ENCODE measurements around the gene MFF.

The MFF gene

DNA sequence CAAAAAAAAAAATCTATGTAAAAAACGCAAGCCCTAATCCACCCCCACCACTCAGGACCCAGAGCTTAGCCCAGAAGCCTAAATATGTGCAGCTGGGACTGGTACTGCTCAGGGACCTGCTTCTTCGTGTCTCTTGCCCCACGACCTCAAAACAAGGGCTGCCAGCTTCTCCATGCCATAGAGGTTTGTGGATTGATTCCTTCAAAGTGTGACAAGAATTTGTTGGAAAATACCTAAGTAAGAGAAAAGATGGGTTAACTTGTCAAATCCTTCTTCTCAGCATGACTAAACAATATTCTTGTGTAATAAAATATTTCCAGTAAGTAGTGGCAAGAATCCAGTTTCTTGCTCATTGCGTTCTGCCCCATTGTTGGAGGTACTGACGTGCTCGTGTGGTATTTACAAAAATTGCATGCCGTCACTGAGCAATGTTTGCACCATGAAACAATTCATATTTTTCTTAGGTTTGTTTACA, 63.5 kb downstream of the MFF start:
- TF ChIP-seq JUND (IDR thresholded peaks at IDR 0.05; ENCODE audit: low read depth), result no peak
- in situ Hi-C loops (cut with HindIII; ENCODE audit: low pct_unique_long_range_greater_than_20kb, low sequenced_read_pairs), result no loop called here
- DNase-seq (ENCODE audit: low read depth in 1 of 2, low spot score in 1 of 2), result no peak

DNA sequence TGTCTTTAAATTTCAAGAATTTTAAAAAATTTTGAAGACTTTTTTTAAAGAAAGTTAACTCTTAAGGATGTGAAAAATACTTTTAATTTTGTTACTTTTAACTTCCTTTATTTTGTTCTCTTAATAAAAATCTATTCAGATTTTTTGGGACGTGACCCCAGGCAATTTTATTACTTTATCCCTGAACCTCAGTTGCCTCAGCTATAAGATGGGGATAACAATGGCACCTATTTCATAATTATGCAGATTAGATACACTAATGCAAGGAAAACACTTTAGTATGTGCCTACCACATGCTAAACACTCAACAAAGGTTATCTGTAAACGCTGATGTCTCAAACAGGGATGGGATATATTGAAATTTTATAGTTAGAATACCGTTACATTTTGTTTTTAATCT, 64.2 kb downstream of the MFF start:
- in situ Hi-C loops (cut with HindIII; ENCODE audit: low pct_unique_long_range_greater_than_20kb, low sequenced_read_pairs), result no loop called here
- no peak for TF ChIP-seq JUND (IDR thresholded peaks at IDR 0.05; ENCODE audit: low read depth)
- no peak for DNase-seq (ENCODE audit: low read depth in 1 of 2, low spot score in 1 of 2)

DNA sequence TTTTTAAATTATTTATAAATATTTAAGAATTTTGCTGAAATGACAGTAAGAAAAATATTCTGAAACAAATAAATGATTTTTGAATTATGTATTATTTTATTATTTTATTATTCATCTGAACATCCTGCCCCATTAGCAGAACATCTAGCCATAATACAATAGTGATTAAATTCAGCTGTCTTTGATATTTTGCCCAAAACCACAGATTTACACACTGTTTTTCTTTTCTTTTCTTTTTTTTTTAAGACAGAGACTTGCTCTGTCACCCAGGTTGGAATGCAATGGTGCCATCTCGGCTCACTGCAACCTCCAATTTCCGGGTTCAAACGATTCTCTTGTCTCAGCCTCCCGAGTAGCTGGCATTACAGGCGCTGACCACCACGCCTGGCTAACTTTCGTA, 64.6 kb downstream of the MFF start:
- DNase-seq (ENCODE audit: low read depth in 1 of 2, low spot score in 1 of 2), result no peak
- in situ Hi-C loops (cut with HindIII; ENCODE audit: low pct_unique_long_range_greater_than_20kb, low sequenced_read_pairs), result no loop called here
- no peak for TF ChIP-seq JUND (IDR thresholded peaks at IDR 0.05; ENCODE audit: low read depth)

DNA sequence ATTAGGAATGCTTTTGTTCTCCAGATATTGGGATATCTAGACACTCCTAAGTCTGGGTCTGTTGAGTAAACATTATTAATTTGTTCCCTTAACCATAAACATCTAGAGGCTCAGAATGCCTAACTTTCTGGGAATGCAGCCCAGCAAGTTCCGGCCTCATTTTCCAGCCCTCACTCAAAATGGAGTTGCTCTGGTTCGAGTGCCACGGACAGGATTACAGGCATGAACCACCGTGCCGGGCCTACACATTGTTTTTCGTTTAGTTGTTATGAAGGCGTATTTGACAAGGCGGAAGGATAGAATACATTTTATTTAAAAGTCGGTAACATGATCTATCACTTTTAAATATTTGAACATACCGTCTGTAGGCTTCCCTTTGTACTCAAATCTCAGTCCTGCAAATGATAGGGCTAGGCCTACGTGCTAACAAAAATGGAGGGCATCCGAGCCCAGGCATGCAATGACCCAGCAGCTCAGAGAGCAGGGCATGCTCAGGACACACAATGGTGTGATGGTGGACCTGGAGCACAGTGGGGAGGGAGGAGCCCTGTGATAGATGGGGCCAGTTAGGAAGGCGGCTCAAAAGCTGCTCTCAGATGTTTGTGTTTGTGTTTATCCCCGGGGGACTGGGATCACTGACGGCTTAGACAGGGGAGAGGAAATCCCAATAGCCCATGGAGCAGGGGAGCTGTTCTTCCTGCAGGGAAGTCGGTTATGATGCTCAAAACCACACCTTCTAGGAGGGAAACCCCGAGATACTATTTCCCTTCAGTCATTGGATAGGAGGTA, 65.6 kb downstream of the MFF start:
- no peak for TF ChIP-seq JUND (IDR thresholded peaks at IDR 0.05; ENCODE audit: low read depth)
- no peak for DNase-seq (ENCODE audit: low read depth in 1 of 2, low spot score in 1 of 2)
- in situ Hi-C loops (cut with HindIII; ENCODE audit: low pct_unique_long_range_greater_than_20kb, low sequenced_read_pairs), result no loop called here

DNA sequence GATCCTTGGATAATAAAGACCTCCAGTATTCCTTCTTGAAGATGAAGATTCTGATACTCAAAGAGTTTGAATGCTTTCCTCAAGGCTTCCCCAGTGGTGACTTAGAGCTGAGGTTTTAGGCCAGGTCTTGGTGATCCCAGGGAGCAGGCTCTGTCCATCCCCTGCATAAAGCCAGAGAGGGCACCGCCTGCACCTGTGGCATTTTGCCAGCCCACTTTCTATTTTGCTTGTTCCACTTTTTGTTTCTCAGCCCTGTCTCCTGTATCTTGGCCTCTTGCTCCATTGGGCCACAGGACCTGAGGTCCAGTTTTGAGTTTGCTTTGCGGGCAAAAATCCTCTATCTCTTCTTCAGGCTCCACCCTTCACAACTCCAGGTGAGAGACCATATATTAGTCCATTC, 69.3 kb downstream of the MFF start:
- in situ Hi-C loops (cut with HindIII; ENCODE audit: low pct_unique_long_range_greater_than_20kb, low sequenced_read_pairs), result no loop called here
- no peak for TF ChIP-seq JUND (IDR thresholded peaks at IDR 0.05; ENCODE audit: low read depth)
- DNase-seq (ENCODE audit: low read depth in 1 of 2, low spot score in 1 of 2), result no peak

DNA sequence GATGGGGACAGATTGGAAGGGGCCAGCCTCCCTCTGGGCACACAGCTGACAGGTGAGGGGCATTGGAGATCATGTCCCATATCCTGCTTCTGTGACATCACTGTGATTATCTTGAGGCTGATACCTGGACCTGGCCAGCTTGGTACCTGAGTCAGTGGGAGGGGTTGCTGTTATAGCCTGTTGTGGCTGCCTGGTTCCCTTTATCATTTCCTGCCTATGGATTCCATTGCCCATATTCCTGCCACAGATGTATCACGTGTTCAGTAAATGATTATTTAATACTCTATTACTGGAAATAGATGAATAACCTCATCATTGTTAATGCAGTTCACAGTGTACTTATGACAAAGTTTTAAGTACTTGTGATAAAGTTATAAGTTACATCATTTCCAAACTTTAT, 70.5 kb downstream of the MFF start:
- in situ Hi-C loops (cut with HindIII; ENCODE audit: low pct_unique_long_range_greater_than_20kb, low sequenced_read_pairs), result no loop called here
- TF ChIP-seq JUND (IDR thresholded peaks at IDR 0.05; ENCODE audit: low read depth), result no peak
- no peak for DNase-seq (ENCODE audit: low read depth in 1 of 2, low spot score in 1 of 2)

DNA sequence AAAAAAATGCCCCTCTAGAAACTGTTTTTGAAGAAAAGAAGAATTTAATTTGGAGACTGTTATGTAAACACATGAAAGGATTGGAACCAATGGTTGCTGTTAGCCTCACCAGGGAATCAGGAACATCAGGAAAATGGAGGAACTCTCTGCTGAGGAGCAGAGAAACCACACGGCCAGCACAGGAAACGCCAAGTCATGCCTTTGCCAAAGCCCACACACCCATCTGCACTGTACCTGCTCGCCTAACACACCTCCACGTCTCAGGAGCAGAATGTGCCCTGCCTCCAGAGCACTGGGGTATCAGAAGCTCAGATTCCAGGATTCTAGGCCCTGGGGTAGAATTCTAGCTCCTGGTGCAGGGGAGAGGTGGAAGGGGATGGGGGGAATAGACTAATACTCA, 72.5 kb downstream of the MFF start:
- no peak for DNase-seq (ENCODE audit: low read depth in 1 of 2, low spot score in 1 of 2)
- in situ Hi-C loops (cut with HindIII; ENCODE audit: low pct_unique_long_range_greater_than_20kb, low sequenced_read_pairs), result no loop called here
- TF ChIP-seq JUND (IDR thresholded peaks at IDR 0.05; ENCODE audit: low read depth), result no peak

DNA sequence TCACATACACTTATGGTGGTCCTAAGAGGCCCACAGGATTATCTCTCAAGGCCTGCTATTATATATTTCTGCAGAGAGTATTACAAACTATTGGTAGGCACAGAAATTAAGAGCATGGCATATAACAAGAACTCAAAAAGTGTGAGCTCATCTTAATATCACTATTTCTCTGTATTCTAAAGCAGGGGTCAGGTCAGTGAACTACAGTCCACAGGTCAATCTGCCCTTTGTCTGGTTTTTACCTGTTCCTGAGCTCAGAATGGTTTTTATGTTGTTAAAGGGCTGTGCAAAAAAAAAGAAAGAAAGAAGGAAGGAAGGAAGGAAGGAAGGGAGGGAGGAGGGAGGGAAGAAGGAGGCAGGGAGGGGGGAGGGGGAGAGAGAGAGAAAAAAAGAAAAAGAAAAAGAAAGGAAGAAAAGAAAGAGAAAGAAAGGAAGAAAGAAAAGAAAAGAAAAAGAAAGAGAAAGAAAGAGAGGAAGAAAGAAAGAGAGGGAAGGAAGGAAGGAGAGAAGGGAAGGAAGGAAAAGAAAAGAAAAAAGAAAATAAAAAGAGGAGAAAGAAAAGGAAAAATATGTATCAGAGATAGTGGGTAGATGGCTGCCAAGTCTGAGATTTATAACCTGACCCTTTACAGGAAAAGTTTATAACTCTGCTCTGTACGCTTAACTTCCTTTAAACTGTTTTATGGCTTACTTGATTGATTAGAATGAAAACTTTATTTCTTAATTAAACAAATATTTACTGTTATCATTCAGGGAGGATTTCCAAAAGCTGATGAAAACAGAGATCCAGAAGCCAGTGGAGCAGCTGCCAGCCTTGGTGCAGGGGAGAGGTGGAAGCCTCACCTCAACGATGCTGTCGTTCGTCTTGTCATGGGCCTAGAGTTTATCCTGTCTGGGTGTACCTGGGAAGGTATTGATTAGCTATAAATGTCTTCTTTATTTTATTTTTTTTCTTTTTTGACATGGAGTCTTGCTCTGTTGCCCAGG, 73.9 kb downstream of the MFF start:
- in situ Hi-C loops (cut with HindIII; ENCODE audit: low pct_unique_long_range_greater_than_20kb, low sequenced_read_pairs), result no loop called here
- no peak for DNase-seq (ENCODE audit: low read depth in 1 of 2, low spot score in 1 of 2)
- no peak for TF ChIP-seq JUND (IDR thresholded peaks at IDR 0.05; ENCODE audit: low read depth)

DNA sequence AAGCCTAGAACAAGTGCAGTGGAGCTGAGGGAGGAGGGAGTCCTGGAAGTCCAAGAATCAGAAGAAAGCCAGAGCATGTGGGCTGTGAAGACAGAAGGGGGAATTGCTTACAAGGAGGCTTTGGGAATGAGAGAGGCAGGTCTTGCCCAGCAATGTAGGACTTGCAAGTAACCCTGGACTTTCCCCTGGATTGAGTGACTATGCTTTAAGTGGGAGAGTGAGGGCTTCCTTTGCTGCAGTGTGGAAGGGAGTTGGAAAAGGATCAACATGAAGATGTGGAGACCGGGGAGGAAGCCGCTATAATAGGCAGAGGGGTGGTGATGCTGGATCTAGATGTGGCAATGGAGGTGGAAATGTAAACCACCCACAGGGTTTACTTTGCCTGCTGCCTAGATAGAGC, 76.5 kb downstream of the MFF start:
- DNase-seq (ENCODE audit: low read depth in 1 of 2, low spot score in 1 of 2), result no peak
- TF ChIP-seq JUND (IDR thresholded peaks at IDR 0.05; ENCODE audit: low read depth), result no peak
- in situ Hi-C loops (cut with HindIII; ENCODE audit: low pct_unique_long_range_greater_than_20kb, low sequenced_read_pairs), result no loop called here

DNA sequence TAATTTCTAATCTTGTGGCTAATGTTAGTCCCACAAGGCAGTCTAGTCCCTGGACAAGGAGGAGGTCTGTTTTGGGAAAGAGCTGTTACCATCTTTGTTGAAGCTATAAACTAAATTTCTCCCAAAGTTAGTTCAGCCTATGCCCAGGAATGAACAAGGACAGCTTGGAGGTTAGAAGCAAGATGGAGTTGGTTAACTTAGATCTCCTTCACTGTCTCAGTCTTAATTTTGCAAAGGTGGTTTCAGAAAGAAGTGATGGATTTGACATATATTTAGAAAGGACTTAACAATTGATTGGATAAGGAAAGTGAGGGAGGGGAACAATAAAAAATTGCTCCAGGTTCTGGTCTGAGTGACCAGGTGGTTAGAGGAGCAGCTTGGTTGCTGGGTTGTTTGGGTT, 77.3 kb downstream of the MFF start:
- no peak for DNase-seq (ENCODE audit: low read depth in 1 of 2, low spot score in 1 of 2)
- no peak for TF ChIP-seq JUND (IDR thresholded peaks at IDR 0.05; ENCODE audit: low read depth)
- in situ Hi-C loops (cut with HindIII; ENCODE audit: low pct_unique_long_range_greater_than_20kb, low sequenced_read_pairs), result no loop called here

DNA sequence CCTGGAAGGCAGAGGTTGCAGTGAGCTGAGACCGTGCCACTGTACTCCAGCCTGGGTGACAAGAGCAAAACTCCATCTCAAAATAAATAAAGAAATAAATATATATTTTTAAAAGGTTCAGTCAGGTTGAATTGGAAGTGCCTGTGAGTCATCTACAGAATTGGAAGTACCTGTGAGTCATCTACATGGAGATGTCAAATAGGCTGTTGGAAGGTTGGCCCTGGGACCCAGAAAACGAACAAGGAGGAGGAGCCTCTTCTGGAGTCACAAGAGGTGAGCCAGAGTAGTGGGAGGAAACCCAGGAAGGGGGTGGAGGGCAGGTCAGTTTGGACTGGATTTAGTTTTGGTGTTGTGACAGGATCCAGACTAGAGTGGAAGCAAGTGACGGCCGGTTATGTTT, 77.9 kb downstream of the MFF start:
- no peak for TF ChIP-seq JUND (IDR thresholded peaks at IDR 0.05; ENCODE audit: low read depth)
- no peak for DNase-seq (ENCODE audit: low read depth in 1 of 2, low spot score in 1 of 2)
- in situ Hi-C loops (cut with HindIII; ENCODE audit: low pct_unique_long_range_greater_than_20kb, low sequenced_read_pairs), result no loop called here

DNA sequence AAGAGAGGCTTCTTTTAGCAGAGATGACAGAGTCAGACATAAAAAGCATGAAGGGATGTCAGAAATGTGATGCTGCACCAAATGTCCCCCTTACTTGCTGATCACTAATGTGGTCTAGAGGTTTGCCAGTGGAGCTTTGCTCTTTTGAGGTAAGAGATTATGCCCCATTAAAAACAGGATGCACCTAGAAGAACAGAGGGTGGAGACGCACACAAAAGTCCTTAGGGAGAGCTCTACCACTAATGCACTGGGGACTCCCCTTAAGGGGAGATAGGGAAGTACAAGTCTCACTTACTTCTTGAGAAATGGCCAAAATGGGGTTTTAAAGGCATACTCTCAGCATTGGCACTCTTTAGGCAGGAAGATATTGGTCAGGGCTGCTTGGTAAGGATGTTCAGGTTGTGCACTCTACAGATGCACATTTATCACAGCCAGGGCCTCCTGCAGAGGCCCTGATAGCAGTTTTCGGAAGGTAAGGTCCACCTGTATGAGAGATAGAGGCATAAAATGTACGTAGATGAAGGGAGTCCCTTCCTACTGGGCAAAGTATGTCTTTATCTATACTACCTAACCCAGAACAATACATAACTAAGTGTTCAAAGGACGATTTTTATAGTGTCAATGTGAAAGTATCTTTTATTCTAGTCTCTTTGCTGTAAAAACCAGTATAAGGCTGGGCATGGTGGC, 79.7 kb downstream of the MFF start:
- TF ChIP-seq JUND (IDR thresholded peaks at IDR 0.05; ENCODE audit: low read depth), result no peak
- DNase-seq (ENCODE audit: low read depth in 1 of 2, low spot score in 1 of 2), result no peak
- in situ Hi-C loops (cut with HindIII; ENCODE audit: low pct_unique_long_range_greater_than_20kb, low sequenced_read_pairs), result no loop called here

Data from T47D (cell line).